HG03442 (cell line): ENCODE data around the gene CENPS.

Experiments used
- ATAC-seq: cut with Tn5 transposase; IDR thresholded peaks from one replicate; pipeline ENCODE4 v1.9.1; 2021; ENCODE audit warnings: mild to moderate bottlenecking, moderate library complexity; ENCODE audit not compliant: unreplicated experiment

The CENPS gene

DNA sequence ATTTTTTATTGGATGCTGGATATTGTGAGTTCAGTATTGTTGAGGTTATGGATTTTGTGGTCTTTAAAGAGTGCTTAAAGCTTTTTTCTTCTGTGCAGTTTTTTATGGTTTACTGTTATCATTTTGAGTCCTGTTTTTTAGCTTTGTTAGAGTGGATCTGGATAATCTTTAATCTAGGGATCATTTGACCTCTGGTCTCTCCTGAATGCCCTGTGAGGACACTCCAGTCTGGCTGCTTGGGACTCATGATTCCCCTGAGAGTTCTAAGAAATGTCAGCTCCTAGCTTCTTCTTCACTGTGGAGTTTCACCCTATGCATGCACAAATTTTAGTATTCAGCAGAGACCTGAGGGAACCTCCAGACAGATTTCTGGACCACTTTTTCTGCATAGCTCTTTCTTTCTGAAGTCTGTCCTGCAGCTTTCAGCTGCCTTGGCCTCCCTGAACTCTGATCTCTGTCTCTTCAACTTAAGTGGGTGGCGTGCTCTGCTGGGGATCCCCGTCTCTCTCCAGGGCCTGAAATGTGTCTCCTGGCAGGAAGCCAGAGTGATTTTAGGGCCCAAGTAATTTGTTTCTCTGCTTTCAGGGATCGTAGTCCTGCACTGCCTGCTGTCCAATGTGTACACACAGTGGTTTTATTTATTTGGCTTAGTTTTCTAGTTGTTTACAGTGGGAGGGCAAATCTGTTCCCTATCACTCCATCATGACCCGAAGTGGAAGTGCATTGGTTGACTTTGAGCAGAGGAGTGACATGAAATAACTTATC lies 59.2 kb downstream of the CENPS start:
- no peak for ATAC-seq

DNA sequence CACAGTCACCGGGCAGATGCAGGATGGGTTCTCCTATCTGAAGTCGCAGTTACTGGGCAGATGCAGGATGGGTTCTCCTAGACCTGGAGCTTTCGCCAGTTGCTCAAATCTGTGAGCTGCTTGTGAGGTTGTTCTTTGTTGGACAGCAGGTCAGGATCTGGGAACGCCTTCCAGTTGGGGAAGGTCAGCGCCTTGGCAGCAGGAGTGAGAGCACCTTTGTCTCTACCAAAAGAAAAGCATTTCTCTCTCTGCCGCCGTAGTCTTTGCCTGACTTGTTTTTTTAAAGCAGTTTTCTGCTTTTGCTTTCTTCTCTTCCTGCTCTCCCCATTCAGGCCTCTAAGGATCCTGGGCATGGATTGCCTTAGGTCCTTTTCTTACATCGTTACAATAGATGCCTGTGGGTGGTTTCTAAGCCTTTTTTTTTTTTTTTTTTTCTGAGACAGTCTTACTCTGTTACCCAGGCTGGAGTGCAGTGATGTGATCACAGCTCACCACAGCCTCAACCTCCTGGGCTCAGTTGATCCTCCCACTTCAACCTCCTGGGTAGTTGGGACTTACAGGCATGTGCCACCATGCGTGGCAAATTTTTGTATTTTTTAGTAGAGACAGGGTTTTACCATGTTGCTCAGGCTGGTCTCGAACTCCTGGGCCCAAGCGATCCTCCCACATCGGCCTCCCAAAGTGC lies 60.2 kb downstream of the CENPS start:
- ATAC-seq = no peak
